Measurements from ENCODE around the gene SMARCA4.
A peak's percentile ranks its signal among the peaks of the same experiment; 100 is the strongest.
"Not testable (repeated sequence)": the region's sequence is repeated elsewhere in the genome, so short reads cannot be mapped to it uniquely, and the experiment has no call there.

SMARCA4 gene

DNA sequence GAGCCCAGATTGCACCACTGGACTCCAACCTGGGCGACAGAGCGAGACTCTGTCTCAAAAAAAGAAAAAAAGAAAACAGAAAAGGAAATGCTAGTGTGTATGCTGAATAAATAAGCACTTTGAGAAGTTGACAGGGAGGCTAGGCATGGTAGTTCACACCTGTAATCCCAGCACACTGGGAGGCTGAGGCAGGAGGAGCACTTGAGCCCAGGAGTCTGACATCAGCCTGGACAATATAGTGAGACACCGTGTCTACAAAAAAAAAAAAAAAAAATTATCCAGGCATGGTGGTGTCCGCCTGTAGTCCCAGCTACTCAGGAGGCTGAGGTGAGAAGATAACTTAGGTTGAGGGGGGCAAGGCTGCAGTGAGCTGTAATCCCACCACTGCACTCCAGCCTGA, 109.3 kb downstream of the SMARCA4 start:
- Histone ChIP-seq H3K27me3 (ENCODE audit: control insufficient read depth in 5 of 5, insufficient read depth in 4 of 5, low read length in 5 of 5) (no peaks in the 10 kb centered on the region), H3K4me1 (ENCODE audit: control insufficient read depth in 5 of 5, insufficient read depth in 5 of 5, low read length in 5 of 5) (peaks cover 0 to 13% (median 3%) of the 10 kb centered on the region in 5 donors), H3K4me3 (ENCODE audit: low read depth in 1 of 5, low read length in 5 of 5) (no peak overlapping the region), H3K9ac (ENCODE audit: low read length in 5 of 5) (no peak overlapping the region), H3K9me3 (ENCODE audit: control insufficient read depth in 5 of 5, low read length in 5 of 5) (peaks cover 0 to 7% (median 0%) of the 10 kb centered on the region in 5 donors), H3K36me3 (ENCODE audit: control insufficient read depth in 5 of 5, insufficient read depth in 5 of 5, low read length in 5 of 5) (peaks cover 0 to 8% (median 5%) of the 10 kb centered on the region in 5 donors), H3K27ac (ENCODE audit: low read depth, low read length) (no peak overlapping the region)

DNA sequence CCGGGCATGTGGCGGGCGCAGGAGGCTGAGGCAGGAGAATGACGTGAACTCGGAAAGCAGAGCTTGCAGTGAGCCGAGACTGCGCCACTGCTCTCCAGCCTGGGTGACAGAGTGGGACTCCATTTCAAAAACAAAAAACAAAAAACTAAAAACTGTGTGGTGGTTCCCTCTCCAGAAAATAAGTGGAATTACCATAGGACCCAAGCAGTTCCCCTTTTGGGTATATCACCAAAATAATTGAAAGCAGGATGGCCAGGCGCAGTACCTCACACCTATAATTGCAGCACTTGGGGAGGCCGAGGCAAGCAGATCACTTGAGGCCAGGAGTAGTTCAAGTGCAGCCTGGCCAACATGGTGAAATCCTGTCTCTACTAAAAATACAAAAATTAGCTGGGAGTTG, 112.7 kb downstream of the SMARCA4 start:
- Histone ChIP-seq H3K9me3 (ENCODE audit: control insufficient read depth in 5 of 5, low read length in 5 of 5) (no peaks in the 10 kb centered on the region), H3K36me3 (ENCODE audit: control insufficient read depth in 5 of 5, insufficient read depth in 5 of 5, low read length in 5 of 5) (no peaks in the 10 kb centered on the region), H3K27ac (ENCODE audit: low read depth, low read length) (no peak overlapping the region), H3K4me3 (ENCODE audit: low read depth in 1 of 5, low read length in 5 of 5) (no peak overlapping the region), H3K4me1 (ENCODE audit: control insufficient read depth in 5 of 5, insufficient read depth in 5 of 5, low read length in 5 of 5) (peaks cover 0 to 17% (median 3%) of the 10 kb centered on the region in 5 donors), H3K9ac (ENCODE audit: low read length in 5 of 5) (no peak overlapping the region), H3K27me3 (ENCODE audit: control insufficient read depth in 5 of 5, insufficient read depth in 4 of 5, low read length in 5 of 5) (no peaks in the 10 kb centered on the region)

DNA sequence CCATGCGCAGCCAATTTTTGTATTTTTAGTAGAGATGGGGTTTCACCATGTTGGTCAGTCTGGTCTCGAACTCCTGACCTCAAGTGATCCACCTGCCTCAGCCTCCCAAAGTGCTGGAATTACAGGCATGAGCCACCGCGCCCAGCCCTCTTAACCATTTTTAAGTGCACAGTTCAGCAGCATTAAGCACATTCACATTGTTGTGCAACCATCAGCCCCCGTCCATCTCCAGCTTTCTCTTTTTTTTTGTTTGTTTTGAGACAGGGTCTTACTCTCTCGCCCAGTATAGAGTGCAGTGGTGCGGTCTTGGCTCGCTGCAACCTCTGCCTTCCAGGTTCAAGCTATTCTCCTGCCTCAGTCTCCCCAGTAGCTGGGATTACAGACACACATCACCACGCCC, 116.0 kb downstream of the SMARCA4 start:
- not testable (repeated sequence) for H3K27ac ChIP-seq (ENCODE audit: low read depth, low read length); H3K27me3 ChIP-seq (ENCODE audit: control insufficient read depth in 5 of 5, insufficient read depth in 4 of 5, low read length in 5 of 5); H3K9me3 ChIP-seq (ENCODE audit: control insufficient read depth in 5 of 5, low read length in 5 of 5); H3K9ac ChIP-seq (ENCODE audit: low read length in 5 of 5); H3K36me3 ChIP-seq (ENCODE audit: control insufficient read depth in 5 of 5, insufficient read depth in 5 of 5, low read length in 5 of 5); H3K4me3 ChIP-seq (ENCODE audit: low read depth in 1 of 5, low read length in 5 of 5)
- peaks cover 0 to 13% (median 3%) of the 10 kb centered on the region in 5 donors for H3K4me1 ChIP-seq (ENCODE audit: control insufficient read depth in 5 of 5, insufficient read depth in 5 of 5, low read length in 5 of 5)

DNA sequence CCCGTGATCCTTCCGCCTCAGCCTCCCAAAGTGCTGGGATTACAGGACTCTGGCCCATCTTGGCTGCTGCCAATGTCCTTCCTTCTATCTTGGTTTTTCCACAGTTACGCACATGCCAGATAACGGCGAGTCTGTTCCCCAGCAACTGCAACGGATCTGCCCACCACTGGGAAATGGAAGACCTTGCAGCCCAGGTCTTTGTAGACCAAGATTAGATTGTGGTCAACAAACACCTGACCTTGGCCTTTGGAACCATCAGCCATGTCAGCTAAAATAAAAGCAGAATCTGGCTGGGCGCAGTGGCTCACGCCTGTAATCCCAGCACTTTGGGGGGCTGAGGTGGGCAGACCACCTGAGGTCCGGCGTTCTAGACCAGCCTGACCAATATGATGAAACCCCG, 118.1 kb downstream of the SMARCA4 start:
- Histone ChIP-seq H3K4me1 (ENCODE audit: control insufficient read depth in 5 of 5, insufficient read depth in 5 of 5, low read length in 5 of 5) (peaks cover 2 to 15% (median 5%) of the 10 kb centered on the region in 5 donors), H3K9ac (ENCODE audit: low read length in 5 of 5) (no peak overlapping the region), H3K27ac (ENCODE audit: low read depth, low read length) (no peak overlapping the region), H3K9me3 (ENCODE audit: control insufficient read depth in 5 of 5, low read length in 5 of 5) (no peaks in the 10 kb centered on the region), H3K4me3 (ENCODE audit: low read depth in 1 of 5, low read length in 5 of 5) (no peak overlapping the region), H3K27me3 (ENCODE audit: control insufficient read depth in 5 of 5, insufficient read depth in 4 of 5, low read length in 5 of 5) (no peaks in the 10 kb centered on the region), H3K36me3 (ENCODE audit: control insufficient read depth in 5 of 5, insufficient read depth in 5 of 5, low read length in 5 of 5) (no peaks in the 10 kb centered on the region)

DNA sequence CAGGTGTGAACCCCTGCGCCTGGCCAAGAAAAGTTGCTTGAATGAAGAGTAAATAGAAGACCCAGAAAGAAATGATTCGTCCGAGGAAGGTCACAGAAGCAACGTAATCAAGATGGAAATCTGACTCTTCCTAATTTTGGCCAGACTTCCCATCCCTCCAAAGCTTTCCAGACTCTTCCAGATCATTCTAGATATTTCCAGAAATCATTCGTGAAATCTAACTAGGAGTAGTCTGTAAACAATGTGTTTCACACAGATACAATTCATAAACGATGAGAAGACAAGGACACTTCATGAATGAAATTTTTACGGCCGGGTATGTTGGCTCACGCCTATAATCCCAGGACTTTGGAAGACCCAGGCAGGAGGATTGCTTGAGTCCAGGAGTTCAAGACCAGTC, 119.2 kb downstream of the SMARCA4 start:
- H3K9ac ChIP-seq (ENCODE audit: low read length in 5 of 5), result no peak overlapping the region
- no peaks in the 10 kb centered on the region for H3K27me3 ChIP-seq (ENCODE audit: control insufficient read depth in 5 of 5, insufficient read depth in 4 of 5, low read length in 5 of 5)
- H3K4me1 ChIP-seq (ENCODE audit: control insufficient read depth in 5 of 5, insufficient read depth in 5 of 5, low read length in 5 of 5), result peaks cover 2 to 13% (median 11%) of the 10 kb centered on the region in 5 donors
- no peaks in the 10 kb centered on the region for H3K36me3 ChIP-seq (ENCODE audit: control insufficient read depth in 5 of 5, insufficient read depth in 5 of 5, low read length in 5 of 5)
- H3K9me3 ChIP-seq (ENCODE audit: control insufficient read depth in 5 of 5, low read length in 5 of 5), result no peaks in the 10 kb centered on the region
- H3K4me3 ChIP-seq (ENCODE audit: low read depth in 1 of 5, low read length in 5 of 5), result no peak overlapping the region
- H3K27ac ChIP-seq (ENCODE audit: low read depth, low read length), result no peak overlapping the region

DNA sequence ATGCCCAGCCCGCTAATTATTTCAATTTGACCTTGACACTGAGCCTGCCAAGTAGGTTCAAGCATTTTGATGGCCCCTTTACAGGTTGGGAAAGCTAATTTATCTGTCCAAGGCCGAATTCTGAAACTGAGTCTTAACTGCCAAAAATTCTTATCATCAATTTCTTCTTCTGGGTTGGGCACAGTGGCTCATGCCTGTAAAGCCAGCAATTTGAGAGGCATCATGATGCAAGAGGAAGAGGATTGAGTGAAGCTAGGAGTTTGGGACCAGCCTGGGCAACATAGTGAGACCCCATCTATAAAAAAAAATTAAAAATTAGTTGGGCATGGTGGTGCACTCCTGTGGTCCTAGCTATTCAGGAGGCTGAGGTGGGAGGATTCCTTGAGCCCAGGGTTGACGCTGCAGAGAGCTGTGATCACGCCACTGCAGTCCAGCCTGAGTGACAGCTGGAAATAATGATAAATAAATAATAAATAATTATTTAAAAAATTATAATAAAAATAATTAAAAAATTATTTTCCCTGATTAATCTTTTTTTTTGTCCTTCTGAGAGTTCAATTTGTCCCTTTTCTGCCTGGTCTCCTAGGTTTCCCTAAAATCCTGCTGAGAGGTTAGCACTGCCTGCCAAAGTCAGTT, 127.2 kb downstream of the SMARCA4 start:
- H3K4me3 ChIP-seq (ENCODE audit: low read depth in 1 of 5, low read length in 5 of 5), result peak overlapping the region in 1 of 5 donors; percentile 90
- H3K9me3 ChIP-seq (ENCODE audit: control insufficient read depth in 5 of 5, low read length in 5 of 5), result no peaks in the 10 kb centered on the region
- peak overlapping the region; percentile 99 for H3K27ac ChIP-seq (ENCODE audit: low read depth, low read length)
- H3K36me3 ChIP-seq (ENCODE audit: control insufficient read depth in 5 of 5, insufficient read depth in 5 of 5, low read length in 5 of 5), result no peaks in the 10 kb centered on the region
- peak overlapping the region in 1 of 5 donors; percentile 85 for H3K9ac ChIP-seq (ENCODE audit: low read length in 5 of 5)
- no peaks in the 10 kb centered on the region for H3K27me3 ChIP-seq (ENCODE audit: control insufficient read depth in 5 of 5, insufficient read depth in 4 of 5, low read length in 5 of 5)
- peaks cover 12 to 65% (median 42%) of the 10 kb centered on the region in 5 donors for H3K4me1 ChIP-seq (ENCODE audit: control insufficient read depth in 5 of 5, insufficient read depth in 5 of 5, low read length in 5 of 5)

DNA sequence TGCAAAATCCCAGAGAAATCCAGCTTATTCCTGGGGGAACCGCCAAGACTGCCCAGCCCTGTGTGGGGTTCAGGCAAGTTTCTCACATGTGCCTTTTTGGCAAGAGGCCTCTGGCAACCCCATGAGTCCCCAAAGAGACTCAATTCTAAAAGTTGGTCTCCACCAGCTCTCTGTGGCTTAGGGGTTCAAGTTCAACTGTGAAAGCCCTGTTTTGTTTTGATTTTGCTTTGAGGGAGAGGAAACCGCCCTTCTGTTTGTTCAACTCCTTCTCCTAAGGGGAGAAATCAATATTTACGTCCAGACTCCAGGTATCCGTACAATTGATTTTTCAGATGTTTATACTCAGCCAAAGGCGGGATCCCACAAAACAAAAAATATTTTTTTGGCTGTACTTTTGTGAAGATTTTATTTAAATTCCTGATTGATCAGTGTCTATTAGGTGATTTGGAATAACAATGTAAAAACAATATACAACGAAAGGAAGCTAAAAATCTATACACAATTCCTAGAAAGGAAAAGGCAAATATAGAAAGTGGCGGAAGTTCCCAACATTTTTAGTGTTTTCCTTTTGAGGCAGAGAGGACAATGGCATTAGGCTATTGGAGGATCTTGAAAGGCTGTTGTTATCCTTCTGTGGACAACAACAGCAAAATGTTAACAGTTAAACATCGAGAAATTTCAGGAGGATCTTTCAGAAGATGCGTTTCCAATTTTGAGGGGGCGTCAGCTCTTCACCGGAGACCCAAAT, 127.8 kb downstream of the SMARCA4 start:
- H3K4me1 ChIP-seq (ENCODE audit: control insufficient read depth in 5 of 5, insufficient read depth in 5 of 5, low read length in 5 of 5), result peaks cover 12 to 72% (median 48%) of the 10 kb centered on the region in 5 donors
- peak overlapping the region; percentile 99 for H3K27ac ChIP-seq (ENCODE audit: low read depth, low read length)
- peaks cover 0 to under 1% (median 0%) of the 10 kb centered on the region in 5 donors for H3K36me3 ChIP-seq (ENCODE audit: control insufficient read depth in 5 of 5, insufficient read depth in 5 of 5, low read length in 5 of 5)
- peak overlapping the region; percentile 51 to 86 (median 80) for H3K9ac ChIP-seq (ENCODE audit: low read length in 5 of 5)
- peak overlapping the region; percentile 77 to 90 (median 79) for H3K4me3 ChIP-seq (ENCODE audit: low read depth in 1 of 5, low read length in 5 of 5)
- no peaks in the 10 kb centered on the region for H3K9me3 ChIP-seq (ENCODE audit: control insufficient read depth in 5 of 5, low read length in 5 of 5)
- H3K27me3 ChIP-seq (ENCODE audit: control insufficient read depth in 5 of 5, insufficient read depth in 4 of 5, low read length in 5 of 5), result no peaks in the 10 kb centered on the region

DNA sequence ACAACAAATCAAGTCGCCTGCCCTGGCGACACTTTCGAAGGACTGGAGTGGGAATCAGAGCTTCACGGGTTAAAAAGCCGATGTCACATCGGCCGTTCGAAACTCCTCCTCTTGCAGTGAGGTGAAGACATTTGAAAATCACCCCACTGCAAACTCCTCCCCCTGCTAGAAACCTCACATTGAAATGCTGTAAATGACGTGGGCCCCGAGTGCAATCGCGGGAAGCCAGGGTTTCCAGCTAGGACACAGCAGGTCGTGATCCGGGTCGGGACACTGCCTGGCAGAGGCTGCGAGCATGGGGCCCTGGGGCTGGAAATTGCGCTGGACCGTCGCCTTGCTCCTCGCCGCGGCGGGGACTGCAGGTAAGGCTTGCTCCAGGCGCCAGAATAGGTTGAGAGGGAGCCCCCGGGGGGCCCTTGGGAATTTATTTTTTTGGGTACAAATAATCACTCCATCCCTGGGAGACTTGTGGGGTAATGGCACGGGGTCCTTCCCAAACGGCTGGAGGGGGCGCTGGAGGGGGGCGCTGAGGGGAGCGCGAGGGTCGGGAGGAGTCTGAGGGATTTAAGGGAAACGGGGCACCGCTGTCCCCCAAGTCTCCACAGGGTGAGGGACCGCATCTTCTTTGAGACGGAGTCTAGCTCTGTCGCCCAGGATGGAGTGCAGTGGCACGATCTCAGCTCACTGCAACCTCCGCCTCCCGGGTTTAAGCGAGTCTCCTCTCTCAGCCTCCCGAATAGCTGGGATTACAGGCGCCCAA, 128.6 kb downstream of the SMARCA4 start, which contains the start of gene LDLR:
Gene LDLR (plus strand): TSS at position 210 of the 760 bp plus-strand sequence. CDS start 86 bp downstream, at position 296.
- peak within 1 kb of the TSS; percentile 51 to 86 (median 85) for H3K9ac ChIP-seq (ENCODE audit: low read length in 5 of 5)
- peak within 1 kb of the TSS; percentile 77 to 90 (median 79) for H3K4me3 ChIP-seq (ENCODE audit: low read depth in 1 of 5, low read length in 5 of 5)
- H3K4me1 ChIP-seq (ENCODE audit: control insufficient read depth in 5 of 5, insufficient read depth in 5 of 5, low read length in 5 of 5), result peaks cover 12 to 72% (median 50%) of the 10 kb centered on the region in 5 donors
- no peaks in the 10 kb centered on the region for H3K27me3 ChIP-seq (ENCODE audit: control insufficient read depth in 5 of 5, insufficient read depth in 4 of 5, low read length in 5 of 5)
- peaks cover 0 to 5% (median 0%) of the 10 kb centered on the region in 5 donors for H3K36me3 ChIP-seq (ENCODE audit: control insufficient read depth in 5 of 5, insufficient read depth in 5 of 5, low read length in 5 of 5)
- H3K27ac ChIP-seq (ENCODE audit: low read depth, low read length), result peak within 1 kb of the TSS; percentile 99
- H3K9me3 ChIP-seq (ENCODE audit: control insufficient read depth in 5 of 5, low read length in 5 of 5), result no peaks in the 10 kb centered on the region

DNA sequence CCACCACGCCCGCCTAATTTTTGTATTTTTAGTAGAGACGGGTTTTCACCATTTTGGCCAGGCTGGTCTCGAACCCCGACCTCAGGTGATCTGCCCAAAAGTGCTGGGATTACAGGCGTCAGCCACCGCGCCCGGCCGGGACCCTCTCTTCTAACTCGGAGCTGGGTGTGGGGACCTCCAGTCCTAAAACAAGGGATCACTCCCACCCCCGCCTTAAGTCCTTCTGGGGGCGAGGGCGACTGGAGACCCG, 129.1 kb downstream of the SMARCA4 start:
- Histone ChIP-seq H3K9ac (ENCODE audit: low read length in 5 of 5) (peak overlapping the region in 4 of 5 donors; percentile 75 to 86 (median 86)), H3K4me1 (ENCODE audit: control insufficient read depth in 5 of 5, insufficient read depth in 5 of 5, low read length in 5 of 5) (peaks cover 12 to 74% (median 51%) of the 10 kb centered on the region in 5 donors), H3K4me3 (ENCODE audit: low read depth in 1 of 5, low read length in 5 of 5) (peak overlapping the region; percentile 77 to 90 (median 79))

More for the DNA sequence above, 129.1 kb downstream of the SMARCA4 start:
- not testable (repeated sequence) for H3K9me3 ChIP-seq (ENCODE audit: control insufficient read depth in 5 of 5, low read length in 5 of 5); H3K36me3 ChIP-seq (ENCODE audit: control insufficient read depth in 5 of 5, insufficient read depth in 5 of 5, low read length in 5 of 5); H3K27me3 ChIP-seq (ENCODE audit: control insufficient read depth in 5 of 5, insufficient read depth in 4 of 5, low read length in 5 of 5)
- H3K27ac ChIP-seq (ENCODE audit: low read depth, low read length), result peak overlapping the region; percentile 99

All from subcutaneous abdominal adipose tissue (tissue), 5 donors.